A673 (cell line): ENCODE data around the gene C2CD4B.

Source experiments
- CTCF ChIP-seq: fragments of 300-800, 200-600 bp; sonication (generic); conservative IDR thresholded peaks from 2 replicates; pipeline ENCODE4 v1.5.1; 2017; ENCODE audit warnings: low read depth, mild to moderate bottlenecking, antibody characterized with exemption, low read length, moderate library complexity, mixed read lengths
- EZH2 ChIP-seq: fragments of 200-600 bp; sonication (generic); IDR thresholded peaks from 2 replicates; pipeline ENCODE4 v1.6.1; 2017; ENCODE audit warnings: borderline replicate concordance, low read depth, mild to moderate bottlenecking, mixed read lengths, antibody characterized with exemption, low read length; ENCODE audit not compliant: poor library complexity, severe bottlenecking

DNA sequence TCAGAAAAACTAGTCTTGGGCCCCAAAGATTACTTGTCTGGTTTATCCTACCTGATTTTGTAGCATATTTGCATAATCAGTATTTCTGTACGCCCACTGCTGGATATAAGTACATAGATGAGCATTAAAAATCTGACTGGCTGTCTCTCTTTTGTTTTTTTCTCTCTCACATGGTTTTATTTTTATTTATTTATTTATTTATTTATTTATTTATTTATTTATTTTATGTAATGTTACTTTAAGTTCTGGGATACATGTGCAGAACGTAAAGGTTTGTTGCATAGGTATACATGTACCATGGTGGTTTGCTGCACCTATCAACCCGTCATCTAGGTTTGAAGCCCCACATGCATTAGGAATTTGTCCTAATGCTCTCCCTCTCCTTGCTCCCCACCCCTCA, 31.9 kb downstream of the C2CD4B start:
- TF ChIP-seq CTCF (no peak), EZH2 (no peak)
